ENCODE data around the gene MS4A18.

Gene MS4A18

DNA sequence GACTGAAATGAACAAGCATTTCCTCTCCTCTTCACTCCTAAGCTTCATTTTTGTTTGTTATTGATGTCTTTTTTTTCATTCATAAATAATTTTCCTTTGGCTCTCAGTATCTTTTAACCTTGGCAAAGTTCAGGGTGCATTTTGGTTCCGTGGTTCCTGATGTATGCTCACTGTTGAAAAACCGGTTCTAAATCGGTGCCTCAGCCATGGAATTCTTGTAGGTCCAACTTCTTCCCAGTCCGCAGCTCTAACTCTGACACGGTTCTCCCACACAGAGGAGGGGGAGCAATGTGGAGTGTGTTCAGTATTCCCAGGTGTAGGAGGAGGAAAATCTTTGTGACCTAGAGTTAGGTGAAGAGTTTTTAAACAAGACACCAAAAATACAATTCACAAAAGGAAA, 19.6 kb downstream of the MS4A18 start:
- no peaks in the 10 kb centered on the region for H3K27me3 ChIP-seq (ENCODE audit: insufficient read depth, low read depth)
- H3K79me2 ChIP-seq (ENCODE audit: insufficient read depth, low read depth) = no peaks in the 10 kb centered on the region
- no peak overlapping the region for H3K4me3 ChIP-seq (IDR thresholded peaks at IDR 0.05; ENCODE audit: insufficient read depth, low read depth, low read length)
- no peaks in the 10 kb centered on the region for H4K20me1 ChIP-seq (ENCODE audit: insufficient read depth)
- H3K9ac ChIP-seq = no peak overlapping the region
- peaks cover 11% of the 10 kb centered on the region for H3K4me1 ChIP-seq (ENCODE audit: low read depth, poor library complexity, severe bottlenecking)
- TF ChIP-seq CTCF (conservative IDR thresholded peaks at IDR 0.05; ENCODE audit: low read depth, low read length) = no peak
- no peak overlapping the region for H3K27ac ChIP-seq
- H2AFZ ChIP-seq (ENCODE audit: low read depth) = no peak overlapping the region
- H3K4me2 ChIP-seq = no peak overlapping the region
- H3K36me3 ChIP-seq (ENCODE audit: insufficient read depth) = no peaks in the 10 kb centered on the region

- no peak overlapping the region for H3K4me3 ChIP-seq (IDR thresholded peaks at IDR 0.05; ENCODE audit: insufficient read depth, low read depth, low read length)
- H3K4me2 ChIP-seq = no peak overlapping the region
- no peaks in the 10 kb centered on the region for H3K79me2 ChIP-seq (ENCODE audit: insufficient read depth, low read depth)
- TF ChIP-seq CTCF (conservative IDR thresholded peaks at IDR 0.05; ENCODE audit: low read depth, low read length) = no peak
- no peak overlapping the region for H3K9ac ChIP-seq
- no peaks in the 10 kb centered on the region for H3K27me3 ChIP-seq (ENCODE audit: insufficient read depth, low read depth)
- H2AFZ ChIP-seq (ENCODE audit: low read depth) = no peak overlapping the region
- H3K27ac ChIP-seq = no peak overlapping the region
- H3K36me3 ChIP-seq (ENCODE audit: insufficient read depth) = no peaks in the 10 kb centered on the region
- peaks cover 11% of the 10 kb centered on the region for H3K4me1 ChIP-seq (ENCODE audit: low read depth, poor library complexity, severe bottlenecking)
- no peaks in the 10 kb centered on the region for H4K20me1 ChIP-seq (ENCODE audit: insufficient read depth)
Measured at GRCh38 chr11:60747359-60747873, 22.9 kb downstream of the MS4A18 start.

DNA sequence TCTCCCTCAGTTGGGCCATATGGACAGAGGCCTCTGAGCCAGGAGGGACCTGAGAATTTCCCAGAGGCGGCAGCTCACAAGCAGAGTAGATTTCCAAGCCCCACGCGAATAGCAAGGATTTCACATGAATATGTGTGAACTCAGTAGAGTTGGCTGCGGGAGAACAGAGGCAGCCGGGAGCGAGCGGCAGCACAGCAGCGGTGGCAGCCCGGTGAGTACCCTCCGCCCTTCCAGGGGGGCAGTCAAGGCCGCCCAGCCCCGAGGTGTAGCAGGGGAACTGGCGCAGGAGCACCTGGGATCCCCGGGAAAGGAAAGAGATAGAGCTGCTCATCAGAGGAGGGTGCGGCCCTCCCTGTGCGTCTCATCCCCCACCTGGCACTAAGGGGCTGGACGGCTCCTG, 23.7 kb downstream of the MS4A18 start:
- Histone ChIP-seq H2AFZ (ENCODE audit: low read depth) (no peak overlapping the region), H3K4me3 (IDR thresholded peaks at IDR 0.05; ENCODE audit: insufficient read depth, low read depth, low read length) (no peak overlapping the region), H3K27me3 (ENCODE audit: insufficient read depth, low read depth) (no peaks in the 10 kb centered on the region), H4K20me1 (ENCODE audit: insufficient read depth) (no peaks in the 10 kb centered on the region), H3K27ac (no peak overlapping the region), H3K79me2 (ENCODE audit: insufficient read depth, low read depth) (no peaks in the 10 kb centered on the region), H3K4me1 (ENCODE audit: low read depth, poor library complexity, severe bottlenecking) (peaks cover 11% of the 10 kb centered on the region), H3K36me3 (ENCODE audit: insufficient read depth) (no peaks in the 10 kb centered on the region), H3K4me2 (no peak overlapping the region), H3K9ac (no peak overlapping the region)
- TF ChIP-seq CTCF (conservative IDR thresholded peaks at IDR 0.05; ENCODE audit: low read depth, low read length) = no peak

DNA sequence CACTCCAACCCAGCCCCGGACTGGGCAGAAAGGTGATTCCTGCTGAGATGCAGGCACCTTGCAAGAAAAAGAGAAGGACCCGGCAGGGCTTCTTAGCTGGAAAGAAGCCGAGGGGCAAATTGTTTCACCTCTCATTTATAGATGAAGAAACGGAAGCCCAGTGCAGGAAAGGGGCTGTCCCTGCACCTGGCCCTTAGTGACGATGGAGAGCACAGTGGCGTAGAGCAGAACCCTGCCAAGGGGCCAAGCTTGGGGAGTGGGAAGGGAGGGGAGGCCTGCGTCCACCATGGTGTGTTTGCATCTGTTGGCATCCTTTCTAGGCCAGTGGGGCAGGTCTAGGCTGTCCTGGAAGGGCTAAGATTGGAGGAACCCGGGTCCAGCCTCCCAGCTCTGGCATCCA, 24.3 kb downstream of the MS4A18 start:
- no peak overlapping the region for H3K4me3 ChIP-seq (IDR thresholded peaks at IDR 0.05; ENCODE audit: insufficient read depth, low read depth, low read length)
- no peaks in the 10 kb centered on the region for H3K27me3 ChIP-seq (ENCODE audit: insufficient read depth, low read depth)
- no peak overlapping the region for H3K4me2 ChIP-seq
- no peak overlapping the region for H3K27ac ChIP-seq
- H3K4me1 ChIP-seq (ENCODE audit: low read depth, poor library complexity, severe bottlenecking) = peaks cover 11% of the 10 kb centered on the region
- H3K36me3 ChIP-seq (ENCODE audit: insufficient read depth) = no peaks in the 10 kb centered on the region
- no peak overlapping the region for H2AFZ ChIP-seq (ENCODE audit: low read depth)
- no peaks in the 10 kb centered on the region for H4K20me1 ChIP-seq (ENCODE audit: insufficient read depth)
- H3K9ac ChIP-seq = no peak overlapping the region
- TF ChIP-seq CTCF (conservative IDR thresholded peaks at IDR 0.05; ENCODE audit: low read depth, low read length) = no peak
- no peaks in the 10 kb centered on the region for H3K79me2 ChIP-seq (ENCODE audit: insufficient read depth, low read depth)
